PC-9 (cell line): Measurements from ENCODE around the gene DESI2. TPM values are rescaled to one million over a fixed set of nuclear protein-coding genes. Genes with fewer than 3 reads are reported as not detected.

Experiments
- BruUV-seq: library from RNA; stranded (reverse); fragments of 400-500 nt; replicated peaks from 2 replicates; lab custom pipeline; 2021; lab: Mats Ljungman, UMichigan
- CTCF ChIA-PET: fragments of 300-600 bp; sonication (Branson Sonifier 250); formaldehyde crosslinking; loops from one replicate; lab custom pipeline; 2022; ENCODE audit warnings: antibody characterized with exemption; lab: Charles Lee
- POLR2A ChIA-PET: fragments of 300-600 bp; sonication (Branson Sonifier 250); formaldehyde crosslinking; loops from one replicate; lab custom pipeline; 2022; ENCODE audit warnings: antibody characterized with exemption; ENCODE audit not compliant: unreplicated experiment; lab: Charles Lee
- DNase-seq, 2 experiments: peaks; one replicate each; pipeline versions ENCODE4 v3.0.0 to v3.0.0-alpha.2; 2015 to 2022; ENCODE audit warnings: mixed read lengths in 1 of 2
- H2AFZ ChIP-seq: fragments of 200-600 bp; sonication (generic); 2 replicates; pipeline ENCODE4 v1.8.1; 2017; ENCODE audit warnings: antibody characterized with exemption
- H3F3A ChIP-seq: fragments of 200-600 bp; sonication (generic); 2 replicates; pipeline ENCODE4 v1.8.1; 2017; ENCODE audit warnings: antibody characterized with exemption, mild to moderate bottlenecking, low read depth; ENCODE audit not compliant: insufficient read depth
- H3K27ac ChIP-seq: fragments of 200-600 bp; sonication (generic); 2 replicates; pipeline ENCODE4 v1.6.1; 2016; ENCODE audit warnings: mixed run types
- H3K27me3 ChIP-seq: fragments of 200-600 bp; sonication (generic); 2 replicates; pipeline ENCODE4 v1.6.1; 2016; ENCODE audit warnings: low read depth, mixed run types; ENCODE audit not compliant: insufficient read depth
- H3K36me3 ChIP-seq: fragments of 200-600 bp; sonication (generic); 2 replicates; pipeline ENCODE4 v1.6.1; 2016; ENCODE audit warnings: low read depth, mixed run types
- H3K4me1 ChIP-seq: fragments of 200-600 bp; sonication (generic); replicated peaks from 2 replicates; pipeline ENCODE4 v1.6.1; 2016; ENCODE audit warnings: mixed run types; ENCODE audit not compliant: insufficient read depth
- H3K4me2 ChIP-seq: fragments of 200-600 bp; sonication (generic); 2 replicates; pipeline ENCODE4 v1.6.1; 2017; ENCODE audit warnings: mixed run types
- H3K4me3 ChIP-seq: fragments of 200-600 bp; sonication (generic); 2 replicates; pipeline ENCODE4 v1.6.1; 2016; ENCODE audit warnings: mixed run types
- H3K79me2 ChIP-seq: fragments of 200-600 bp; sonication (generic); 2 replicates; pipeline ENCODE4 v1.6.1; 2017; ENCODE audit warnings: low read depth, mixed run types
- H3K9me2 ChIP-seq: fragments of 200-600 bp; sonication (generic); 2 replicates; pipeline ENCODE4 v1.8.1; 2017; ENCODE audit warnings: mild to moderate bottlenecking; ENCODE audit not compliant: insufficient read depth
- H3K9me3 ChIP-seq: fragments of 200-600 bp; sonication (generic); 2 replicates; pipeline ENCODE4 v1.8.1; 2016; ENCODE audit warnings: low read depth; ENCODE audit not compliant: insufficient read depth
- H4K20me1 ChIP-seq: fragments of 200-600 bp; sonication (generic); 2 replicates; pipeline ENCODE4 v1.8.1; 2017; ENCODE audit not compliant: insufficient read depth
- CTCF ChIP-seq: fragments of 200-600 bp; sonication (generic); conservative IDR thresholded peaks from 2 replicates; pipeline ENCODE4 v1.6.1; 2017; ENCODE audit warnings: mixed run types, antibody characterized with exemption, mild to moderate bottlenecking, moderate library complexity
- EZH2 ChIP-seq: fragments of 200-600 bp; sonication (generic); IDR thresholded peaks from 2 replicates; pipeline ENCODE4 v1.8.0; 2017; ENCODE audit warnings: antibody characterized with exemption, low read depth
- intact Hi-C: fragments of 100-400 bp; cut with micrococcal nuclease; formaldehyde crosslinking; loops from one replicate; pipeline ENCODE4 v1.10.0; 2022; ENCODE audit not compliant: unreplicated experiment
- total RNA-seq: library from RNA; stranded (reverse); gene quantifications from 2 replicates; pipeline ENCODE4 v1.2.3, GENCODE V29; 2021

DESI2 gene
- total RNA-seq, 1 experiment from 2014 or later = 45.8 TPM

GRCh38 chr1:244605835-244606370 is 47.0 kb upstream of the DESI2 start:
- no peaks in the 10 kb centered on the region for H3K9me2 ChIP-seq
- no peaks in the 10 kb centered on the region for H3K79me2 ChIP-seq
- no peak for DNase-seq
- H3K4me1 ChIP-seq = 0 out of 2 replicates have a peak, but pooled peaks cover under 1% of the 10 kb centered on the region
- BruUV-seq = no TSS peak
- POLR2A ChIA-PET = no interaction called here
- intact Hi-C loops = no loop called here
- H3K27ac ChIP-seq = no peak overlapping the region
- no peaks in the 10 kb centered on the region for H3K36me3 ChIP-seq
- H3K27me3 ChIP-seq = no peaks in the 10 kb centered on the region
- no peaks in the 10 kb centered on the region for H4K20me1 ChIP-seq
- H3K4me2 ChIP-seq = no peak overlapping the region
- H3K9me3 ChIP-seq = no peaks in the 10 kb centered on the region
- H3F3A ChIP-seq = no peaks in the 10 kb centered on the region
- CTCF ChIA-PET = interaction anchor here (0.6 kb wide), 1 partner anchor 196 kb away, joined by 4 read pairs; no protein-coding TSS in a partner anchor
- TF ChIP-seq EZH2 (no peak), CTCF (no peak)
- no peak overlapping the region for H3K4me3 ChIP-seq
- no peak overlapping the region for H2AFZ ChIP-seq

GRCh38 chr1:244614113-244614836 is 38.7 kb upstream of the DESI2 start:
- Histone ChIP-seq H3K4me2 (no peak overlapping the region), H3F3A (no peaks in the 10 kb centered on the region), H2AFZ (0 out of 2 replicates have a peak overlapping the region, but pooled peaks have one; percentile 39), H3K9me3 (no peaks in the 10 kb centered on the region), H3K9me2 (no peaks in the 10 kb centered on the region), H3K27me3 (no peaks in the 10 kb centered on the region), H3K36me3 (no peaks in the 10 kb centered on the region), H3K4me1 (no peaks in the 10 kb centered on the region), H3K4me3 (no peak overlapping the region), H3K79me2 (no peaks in the 10 kb centered on the region), H4K20me1 (no peaks in the 10 kb centered on the region), H3K27ac (no peak overlapping the region)
- BruUV-seq = no TSS peak
- intact Hi-C loops = no loop called here
- TF ChIP-seq EZH2 = no peak
- TF ChIP-seq CTCF = no peak
- ChIA-PET CTCF (no interaction called here), POLR2A (no interaction called here)
- no peak for DNase-seq

GRCh38 chr1:244614879-244615278 is 38.0 kb upstream of the DESI2 start:
- Histone ChIP-seq H3K4me3 (no peak overlapping the region), H3K4me2 (no peak overlapping the region), H3K9me3 (no peaks in the 10 kb centered on the region), H3K79me2 (no peaks in the 10 kb centered on the region), H3K4me1 (no peaks in the 10 kb centered on the region), H3F3A (no peaks in the 10 kb centered on the region), H3K9me2 (no peaks in the 10 kb centered on the region), H3K36me3 (no peaks in the 10 kb centered on the region), H4K20me1 (no peaks in the 10 kb centered on the region), H2AFZ (no peak overlapping the region), H3K27ac (no peak overlapping the region), H3K27me3 (no peaks in the 10 kb centered on the region)
- no TSS peak for BruUV-seq
- no peak for TF ChIP-seq EZH2
- TF ChIP-seq CTCF = no peak
- ChIA-PET CTCF (no interaction called here), POLR2A (no interaction called here)
- intact Hi-C loops = no loop called here
- no peak for DNase-seq
